ENCODE data around the gene CC2D2B. TPM values are rescaled to one million over a fixed set of nuclear protein-coding genes. Genes with fewer than 3 reads are reported as not detected.

Gene CC2D2B
- total and polyA plus RNA-seq, 2 of the 13 experiments (the other 11 are each of a cell fraction or from before 2014, with no cell fraction given): 0.20 TPM; not detected in 1

GRCh38 chr10:95907456-95908253, at the start of gene CC2D2B (continued):
- TF ChIP-seq ZNF616 (CRISPR knock-in tag; IDR thresholded peaks at IDR 0.05; ENCODE audit: low read depth): peak; percentile 73; the same call in 1 of the 2 replicates
- TF ChIP-seq ARNTL (CRISPR knock-in tag; IDR thresholded peaks at IDR 0.05): 0 out of 2 replicates have a peak, but pooled peaks have one; percentile 25
- TF ChIP-seq SRY (CRISPR knock-in tag; IDR thresholded peaks at IDR 0.05): peak; percentile 93
- TF ChIP-seq ZNF33A (CRISPR knock-in tag; IDR thresholded peaks at IDR 0.05; ENCODE audit: borderline replicate concordance): no peak
- no peak for TF ChIP-seq GTF2F1 (IDR thresholded peaks at IDR 0.05; ENCODE audit: low read length)
- TF ChIP-seq SYNCRIP (IDR thresholded peaks at IDR 0.05; ENCODE audit: insufficient read depth, low read depth, low read length): no peak
- peak; percentile 78; the same call in 1 of the 2 replicates for TF ChIP-seq ZNF451 (CRISPR knock-in tag; IDR thresholded peaks at IDR 0.05)
- TF ChIP-seq ZNF589 (CRISPR knock-in tag; conservative IDR thresholded peaks at IDR 0.05): 0 out of 2 replicates have a peak, but pooled peaks have one; percentile 48
- peak; percentile 50; the same call in 1 of the 2 replicates for TF ChIP-seq KLF12 (CRISPR knock-in tag; IDR thresholded peaks at IDR 0.05; ENCODE audit: borderline replicate concordance)
- TF ChIP-seq ELF4 (CRISPR knock-in tag; IDR thresholded peaks at IDR 0.05; ENCODE audit: borderline replicate concordance): peak; percentile 24; the same call in 1 of the 2 replicates
- TF ChIP-seq MED1 (CRISPR knock-in tag; IDR thresholded peaks at IDR 0.05): peak; percentile 55
- TF ChIP-seq RNF219 (CRISPR knock-in tag; IDR thresholded peaks at IDR 0.05): no peak; the same call in 1 of the 2 replicates
- TF ChIP-seq ZNF564 (CRISPR knock-in tag; IDR thresholded peaks at IDR 0.05): no peak
- TF ChIP-seq ZNF772 (CRISPR knock-in tag; IDR thresholded peaks at IDR 0.05): peak; percentile 81; the same call in 1 of the 2 replicates
- no peak for TF ChIP-seq ZNF24 (IDR thresholded peaks at IDR 0.05)
- no peak; the same call in 1 of the 2 replicates for TF ChIP-seq GATAD2A (CRISPR knock-in tag; IDR thresholded peaks at IDR 0.05)
- no peak for TF ChIP-seq CEBPG (CRISPR knock-in tag; IDR thresholded peaks at IDR 0.05)
- no peak for TF ChIP-seq ZKSCAN5 (CRISPR knock-in tag; IDR thresholded peaks at IDR 0.05)
- TF ChIP-seq ZNF598 (CRISPR knock-in tag; IDR thresholded peaks at IDR 0.05; ENCODE audit: borderline replicate concordance): peak; percentile 48; the same call in 1 of the 2 replicates
- no peak for TF ChIP-seq ZNF644 (CRISPR knock-in tag; IDR thresholded peaks at IDR 0.05; ENCODE audit: low read depth)
- TF ChIP-seq ZKSCAN8 (CRISPR knock-in tag; IDR thresholded peaks at IDR 0.05; ENCODE audit: borderline replicate concordance): 0 out of 2 replicates have a peak, but pooled peaks have one; percentile 20
- TF ChIP-seq ZNF615 (CRISPR knock-in tag; IDR thresholded peaks at IDR 0.05; ENCODE audit: borderline replicate concordance): no peak
- peak; percentile 61 for TF ChIP-seq CREM (IDR thresholded peaks at IDR 0.05)
- no peak for TF ChIP-seq CREM (CRISPR knock-in tag; IDR thresholded peaks at IDR 0.05)
- no peak for TF ChIP-seq DR1 (CRISPR knock-in tag; IDR thresholded peaks at IDR 0.05)
- TF ChIP-seq NCOR1 (IDR thresholded peaks at IDR 0.05; ENCODE audit: borderline replicate concordance, low read length): no peak
- peak; percentile 36; the same call in 1 of the 2 replicates for TF ChIP-seq RCOR2 (CRISPR knock-in tag; IDR thresholded peaks at IDR 0.05)
- no peak for TF ChIP-seq ARHGAP35 (CRISPR knock-in tag; IDR thresholded peaks at IDR 0.05; ENCODE audit: borderline replicate concordance)
- no peak for TF ChIP-seq PCBP1 (IDR thresholded peaks at IDR 0.05; ENCODE audit: borderline replicate concordance, low read depth, low read length)
- TF ChIP-seq FIP1L1 (IDR thresholded peaks at IDR 0.05; ENCODE audit: borderline replicate concordance, insufficient read depth, low read depth, low read length): no peak
- TF ChIP-seq ASH2L (IDR thresholded peaks at IDR 0.05; ENCODE audit: insufficient read length, low read depth, low read length): peak; percentile 72
